T1000 (cell line): Measurements from ENCODE around the gene SUZ12.
A peak's percentile ranks its signal among the peaks of the same experiment; 100 is the strongest.
"Not testable (repeated sequence)": the region's sequence is repeated elsewhere in the genome, so short reads cannot be mapped to it uniquely, and the experiment has no call there.

Experiments
- DNase-seq: peaks from one replicate; lab custom pipeline; 2025; ENCODE audit warnings: mixed read lengths; lab: John Stamatoyannopoulos, UW

SUZ12 gene

GRCh38 chr17:31936615-31937609 lies at the start of gene SUZ12:
Gene SUZ12 (plus strand): TSS chr17:31937007. CDS start chr17:31937247, 240 bp downstream.
- peak; percentile 92 for DNase-seq

- no peak for DNase-seq
Observed at GRCh38 chr17:31888124-31888523, 48.7 kb upstream of the SUZ12 start.

GRCh38 chr17:31900877-31901276 lies 35.9 kb upstream of the SUZ12 start:
- no peak for DNase-seq

DNA sequence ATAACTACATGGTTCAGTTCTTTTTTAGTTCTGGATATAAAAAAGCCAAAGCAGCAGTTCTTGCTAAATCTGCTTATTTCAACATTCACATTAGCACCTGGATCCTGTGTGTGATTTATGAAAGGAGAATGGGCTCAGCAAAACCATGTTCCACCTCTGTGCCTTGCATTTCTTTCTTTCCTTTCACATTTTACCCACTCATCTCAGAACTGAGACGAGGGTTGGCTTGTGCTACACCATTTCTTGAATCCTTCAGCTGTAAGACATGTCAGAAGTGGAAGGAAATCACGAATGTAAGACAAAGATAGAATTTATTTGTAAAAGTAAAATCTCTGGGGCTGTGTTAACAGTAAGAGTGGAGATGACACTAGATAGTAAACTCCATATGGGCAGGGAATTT lies 34.1 kb upstream of the SUZ12 start:
- DNase-seq: no peak

DNA sequence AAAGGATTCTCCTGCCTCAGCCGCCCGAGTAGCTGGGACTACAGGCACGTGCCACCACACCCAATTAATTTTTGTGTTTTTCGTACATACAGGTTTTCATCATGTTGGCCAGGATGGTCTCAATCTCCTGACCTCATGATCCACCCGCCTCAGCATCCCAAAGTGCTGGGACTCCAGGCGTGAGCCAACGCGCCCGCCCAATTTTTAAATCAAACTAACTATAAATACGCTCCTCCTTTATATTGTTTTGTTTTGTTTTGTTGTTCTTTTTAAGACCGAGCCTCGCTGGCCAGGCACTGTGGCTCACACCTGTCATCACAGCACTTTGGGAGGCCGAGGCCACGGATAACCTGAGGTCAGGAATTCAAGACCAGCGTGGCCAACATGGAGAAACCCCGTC lies 33.4 kb upstream of the SUZ12 start:
- no peak for DNase-seq

GRCh38 chr17:31907342-31907962 lies 29.4 kb upstream of the SUZ12 start:
- no peak for DNase-seq

DNA sequence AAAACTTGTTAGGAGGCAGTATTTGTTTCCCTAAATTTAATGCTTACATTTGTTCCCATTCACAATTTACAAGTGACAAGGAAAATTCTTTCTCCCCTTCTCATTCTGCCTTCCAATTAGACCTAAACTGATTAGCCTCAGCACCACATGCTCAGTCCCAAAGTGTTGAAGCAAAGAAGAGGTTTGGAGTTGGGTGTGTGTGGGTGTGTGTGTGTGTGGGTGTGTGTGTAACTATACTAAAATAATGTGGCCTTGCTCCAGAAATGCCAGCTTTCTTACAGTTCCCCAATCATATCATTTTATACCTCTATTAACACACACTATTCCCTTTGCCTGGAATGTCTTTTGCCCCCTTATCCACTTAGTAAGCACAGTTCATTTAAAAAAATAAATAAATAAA lies 28.4 kb upstream of the SUZ12 start:
- DNase-seq: no peak

- DNase-seq: not testable (repeated sequence)
Observed at GRCh38 chr17:31912705-31913104, 24.1 kb upstream of the SUZ12 start.

DNA sequence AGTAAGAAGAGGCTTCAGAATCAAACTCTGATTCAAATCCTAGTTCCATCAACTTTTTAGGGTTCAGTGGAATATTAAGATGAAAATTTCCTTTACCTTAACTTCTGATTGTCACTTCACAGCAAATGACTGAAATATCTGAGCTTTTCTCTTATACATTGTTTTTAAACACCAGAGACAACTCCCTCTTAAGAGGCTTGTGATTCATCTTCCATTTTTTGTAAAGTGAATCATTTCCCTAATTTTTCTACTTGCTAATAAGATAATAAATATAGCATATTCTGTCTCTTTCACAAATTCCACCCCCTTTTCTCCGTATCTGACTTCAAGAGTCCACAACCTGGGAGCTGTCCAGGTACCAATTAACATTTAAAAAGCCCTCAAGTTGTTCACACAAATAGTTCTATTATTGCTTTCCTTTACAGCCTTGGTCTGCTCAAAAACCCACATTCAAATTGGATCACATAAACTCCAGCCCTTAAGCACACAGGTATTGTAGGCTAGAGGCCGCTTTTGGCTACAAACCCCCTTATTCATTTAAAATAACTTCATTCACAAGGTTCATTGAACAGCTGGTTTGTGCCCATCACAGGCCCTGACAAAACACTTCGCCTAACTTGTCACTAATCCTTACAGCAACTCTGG lies 21.2 kb upstream of the SUZ12 start:
- no peak for DNase-seq

DNA sequence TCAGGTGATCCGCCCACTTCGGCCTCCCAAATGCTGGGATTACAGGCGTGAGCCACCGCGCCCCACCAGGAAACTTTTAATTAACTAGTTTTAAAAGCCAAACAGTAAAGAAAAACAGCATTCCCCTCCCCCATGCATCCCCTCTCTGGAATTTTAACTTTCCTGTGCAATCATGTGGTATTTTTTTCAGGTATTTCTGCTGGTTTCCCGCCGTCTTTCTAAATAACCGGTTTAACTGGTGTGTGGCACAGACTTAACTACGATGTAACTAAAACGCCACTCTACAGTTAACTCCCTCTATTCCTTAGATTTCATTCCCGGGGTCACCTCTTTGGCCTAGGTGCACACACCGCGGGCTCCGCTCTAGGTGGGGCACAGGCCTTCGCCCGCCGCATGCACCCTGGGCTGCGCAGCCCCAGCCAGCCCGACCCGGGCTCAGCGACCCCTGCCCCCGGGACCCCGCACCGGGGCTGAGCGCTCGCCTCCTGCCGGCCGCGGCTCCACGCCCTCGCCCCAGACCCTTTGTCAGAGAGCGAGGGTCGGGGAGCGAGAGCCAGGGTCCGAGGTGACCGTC lies 20.2 kb upstream of the SUZ12 start:
- no peak for DNase-seq

DNA sequence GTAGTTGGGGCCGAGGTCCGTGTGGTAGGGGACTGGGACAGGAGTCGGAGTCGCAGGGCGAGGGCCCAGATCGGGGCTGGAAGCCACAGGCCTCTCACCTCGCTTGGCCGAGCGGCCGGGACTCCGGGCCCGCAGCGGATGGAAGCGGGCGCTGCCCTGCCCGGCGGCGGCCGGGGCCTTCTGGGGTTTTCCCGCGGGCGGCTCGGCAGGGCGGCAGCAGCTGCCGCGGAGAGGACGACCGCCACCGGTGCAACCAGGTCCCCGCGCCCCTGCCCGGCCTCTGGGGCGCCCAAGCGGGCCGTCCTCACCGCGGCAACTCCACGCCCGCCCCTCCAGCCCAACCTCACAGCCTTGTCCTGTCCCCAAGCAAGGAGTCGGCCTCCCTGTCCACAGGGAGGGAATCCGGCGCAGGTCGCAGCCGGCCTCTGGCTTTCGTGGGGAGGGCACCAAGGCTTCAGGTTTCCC lies 19.7 kb upstream of the SUZ12 start:
- no peak for DNase-seq

DNA sequence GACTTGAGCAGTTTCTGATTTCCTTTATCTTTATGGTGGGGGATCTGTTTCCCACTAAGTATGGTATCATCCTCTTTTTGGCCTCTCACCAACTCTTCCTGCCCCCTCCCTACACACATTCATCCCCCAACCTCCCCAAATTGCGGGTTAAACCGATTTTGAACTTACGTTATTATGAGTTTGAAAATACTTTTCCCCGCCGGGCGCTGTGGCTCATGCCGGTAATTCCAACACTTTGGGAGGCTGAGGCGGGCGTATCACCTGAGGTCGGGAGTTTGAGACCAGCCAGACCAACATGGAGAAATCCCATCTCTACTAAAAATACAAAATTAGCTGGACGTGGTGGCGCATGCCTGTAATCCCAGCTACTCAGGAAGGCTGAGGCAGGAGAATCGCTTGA lies 19.1 kb upstream of the SUZ12 start:
- not testable (repeated sequence) for DNase-seq

GRCh38 chr17:31918701-31919128 lies 18.1 kb upstream of the SUZ12 start:
- no peak for DNase-seq

DNA sequence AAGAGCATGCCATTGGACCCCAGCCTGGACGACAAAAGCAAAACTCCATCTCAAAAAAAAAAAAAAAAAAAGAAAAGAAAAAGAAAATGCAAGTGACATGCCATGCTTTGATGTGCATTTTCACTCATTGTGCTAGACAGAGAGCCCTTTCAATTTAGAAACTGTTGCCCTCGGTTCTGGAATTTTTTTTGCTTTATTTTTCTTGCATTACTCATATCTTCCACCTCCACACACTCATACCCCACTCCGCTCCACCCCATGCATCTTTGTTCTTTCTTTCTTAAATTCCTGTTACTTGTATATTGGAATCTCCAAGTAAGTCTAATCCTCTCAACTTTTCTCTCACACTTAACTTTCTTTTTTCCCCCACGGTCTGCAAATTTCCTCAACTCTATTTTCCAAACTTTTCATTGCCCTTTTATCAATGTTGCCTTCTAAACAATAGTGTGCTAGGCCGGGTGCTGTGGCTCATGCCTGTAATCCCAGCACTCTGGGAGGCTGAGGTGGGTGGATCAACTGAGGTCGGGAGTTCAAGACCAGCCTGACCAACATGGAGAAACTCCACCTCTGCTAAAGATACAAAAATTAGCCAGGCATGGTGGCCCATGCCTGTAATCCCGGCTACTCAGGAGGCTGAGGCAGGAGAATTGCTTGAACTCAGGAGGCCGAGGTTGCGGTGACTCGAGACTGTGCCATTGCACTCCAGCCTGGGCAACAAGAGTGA lies 16.8 kb upstream of the SUZ12 start:
- no peak for DNase-seq

GRCh38 chr17:31926100-31926729 lies 10.6 kb upstream of the SUZ12 start:
- no peak for DNase-seq

- no peak for DNase-seq
Observed at GRCh38 chr17:31931756-31932155, 5.1 kb upstream of the SUZ12 start.

DNA sequence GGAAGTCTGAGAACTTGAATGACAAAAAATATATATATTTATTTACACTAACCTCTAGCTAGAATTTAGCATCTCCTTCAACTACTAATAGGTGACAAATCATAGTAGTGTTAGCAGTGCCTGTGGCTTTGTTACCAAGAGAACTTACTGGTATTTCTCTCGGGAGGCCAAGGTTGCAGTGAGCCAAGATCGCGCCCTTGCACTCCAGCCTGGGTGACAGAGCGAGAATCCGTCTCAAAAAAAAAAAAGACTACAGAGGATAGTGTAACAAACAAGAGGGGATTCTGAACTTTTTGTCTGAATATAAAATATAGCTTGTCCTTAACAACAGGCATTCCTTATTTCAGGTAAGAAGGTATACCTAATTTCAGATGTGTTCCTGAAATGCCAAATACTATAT lies 1.3 kb upstream of the SUZ12 start:
- no peak for DNase-seq

DNA sequence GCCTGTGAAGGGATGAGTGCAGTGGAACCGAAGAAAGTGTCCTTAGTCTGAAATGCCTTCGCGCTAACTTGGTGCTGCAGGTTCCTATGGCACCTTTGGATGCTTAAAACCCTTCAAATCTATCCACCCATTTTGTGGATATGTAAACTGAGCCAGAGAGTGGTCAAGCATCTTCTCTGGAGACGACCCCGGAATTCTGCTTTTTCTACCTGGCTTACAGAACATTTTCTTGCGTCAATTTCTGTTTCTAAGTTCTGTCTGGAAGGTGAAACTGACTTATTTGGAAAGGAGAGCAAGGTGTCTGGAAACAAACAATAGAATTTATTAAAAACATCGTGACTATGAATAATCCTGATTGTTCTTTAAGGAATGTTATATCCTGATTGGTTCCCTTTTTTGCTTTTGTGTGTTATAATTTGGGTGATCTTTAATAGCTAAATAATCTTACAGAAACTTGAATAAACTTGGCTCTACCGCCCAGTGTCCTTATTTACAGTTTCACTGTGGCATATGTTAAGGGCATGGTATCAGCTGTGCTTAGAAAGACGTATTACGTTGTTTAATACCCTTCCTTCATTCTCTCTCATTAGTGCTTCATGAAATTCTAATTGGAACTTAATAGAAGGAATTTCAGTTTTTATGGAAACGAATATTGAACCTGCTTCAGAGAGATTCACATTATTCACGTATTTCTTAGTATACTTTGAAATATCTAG lies 1.3 kb downstream of the SUZ12 start:
- DNase-seq: not testable (repeated sequence)

DNA sequence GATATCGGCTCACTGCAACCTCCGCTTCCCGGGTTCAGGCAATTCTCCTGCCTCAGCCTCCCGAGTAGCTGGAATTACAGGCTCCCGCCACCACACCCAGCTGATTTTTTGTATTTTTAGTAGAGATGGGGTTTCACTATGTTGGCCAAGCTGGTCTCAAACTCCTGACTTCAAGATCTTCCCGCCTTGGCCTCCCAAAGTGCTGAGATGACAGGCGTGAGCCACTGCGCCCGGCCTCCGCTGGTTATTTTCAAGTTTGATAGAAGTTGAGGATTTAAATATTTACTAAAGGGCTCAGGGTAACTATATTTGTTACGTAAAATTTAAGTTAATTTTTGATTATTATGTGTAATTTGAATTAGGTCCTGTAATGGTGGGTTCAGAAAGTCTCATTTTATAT lies 5.1 kb downstream of the SUZ12 start:
- DNase-seq: not testable (repeated sequence)

- DNase-seq: not testable (repeated sequence)
Observed at GRCh38 chr17:31942396-31942795, 5.6 kb downstream of the SUZ12 start.
